Iris pigment epithelial cell (primary cell): ENCODE data around the gene LINC01488.

Source experiments
- DNase-seq: peaks from one replicate; pipeline ENCODE4 v3.0.0-alpha.2; 2011; ENCODE audit warnings: low read depth

Gene LINC01488

DNA sequence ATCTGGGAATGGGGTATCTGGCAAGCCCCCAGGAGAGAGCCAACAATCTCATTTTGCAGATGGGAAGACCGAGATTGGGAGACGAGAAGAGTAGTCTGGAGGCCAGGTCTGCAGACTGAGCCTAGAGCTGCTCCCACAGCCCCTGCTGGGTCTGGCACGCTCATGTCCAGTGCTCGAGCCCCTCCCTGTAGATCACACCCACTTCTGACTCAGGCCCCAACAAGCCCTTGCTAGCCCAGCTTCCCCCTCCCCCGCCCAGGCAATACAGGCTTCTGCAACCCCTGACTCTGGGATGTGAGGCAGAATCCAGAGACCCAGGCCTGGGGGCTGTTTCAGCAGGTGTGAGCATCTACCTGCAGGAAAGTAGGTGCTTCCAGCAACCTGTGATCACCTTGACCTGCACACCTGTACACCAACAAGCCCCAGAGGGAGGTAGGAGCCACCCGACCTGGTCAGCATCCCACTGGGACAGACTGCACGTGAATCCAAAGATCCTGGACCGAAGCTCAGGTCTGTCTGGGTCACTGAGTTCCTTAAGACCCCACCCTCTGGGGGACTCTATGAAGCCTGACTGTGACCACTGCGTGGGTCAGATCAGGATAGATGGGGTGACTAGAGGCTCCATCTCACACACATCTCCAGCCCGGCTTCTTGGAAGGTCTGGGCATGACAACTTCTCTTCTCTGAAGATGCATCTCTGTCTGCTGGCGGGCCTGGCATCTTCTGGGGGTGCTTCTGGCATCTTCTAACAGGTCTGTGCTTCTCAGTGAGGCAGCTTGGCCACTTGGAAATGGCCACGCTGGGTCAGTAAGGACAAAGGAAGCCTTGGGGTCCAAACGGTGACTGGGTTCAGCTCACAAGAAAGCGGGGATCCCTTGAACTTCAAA is 29.3 kb downstream of the LINC01488 start:
- peak; percentile 61 for DNase-seq

DNA sequence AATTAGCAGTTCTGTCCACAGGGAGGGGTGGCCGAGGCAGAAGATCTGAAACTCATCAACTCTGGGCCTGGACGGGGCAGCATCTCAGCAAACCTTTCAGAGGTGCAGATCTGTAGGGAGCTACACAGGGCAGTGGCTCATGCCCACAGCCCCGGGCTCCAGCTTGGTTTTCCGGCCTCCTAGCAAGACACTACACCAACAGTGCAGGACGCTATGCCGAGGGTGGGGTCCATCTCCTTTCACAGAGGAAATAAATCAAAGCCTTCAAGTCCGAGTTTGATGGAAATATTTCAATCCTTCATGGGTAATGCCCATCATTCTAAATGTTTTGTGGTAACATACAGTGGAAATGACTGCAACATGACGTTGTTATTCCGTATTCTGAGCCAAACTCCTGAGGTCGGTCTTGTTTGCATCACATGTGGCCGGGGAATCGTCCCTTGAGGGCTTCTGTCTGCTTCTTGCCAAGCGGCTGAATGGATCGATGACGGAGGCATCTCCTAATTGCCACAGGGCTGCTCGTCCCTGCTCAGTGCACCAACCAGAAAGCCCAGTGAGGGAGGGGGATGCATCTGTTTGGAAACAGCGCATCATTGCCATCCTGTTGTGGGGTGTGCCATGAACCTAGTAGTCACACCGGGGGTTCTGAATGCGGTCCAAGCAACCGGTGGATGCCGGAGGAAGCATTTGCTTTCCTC is 30.0 kb downstream of the LINC01488 start:
- DNase-seq: peak; percentile 12

DNA sequence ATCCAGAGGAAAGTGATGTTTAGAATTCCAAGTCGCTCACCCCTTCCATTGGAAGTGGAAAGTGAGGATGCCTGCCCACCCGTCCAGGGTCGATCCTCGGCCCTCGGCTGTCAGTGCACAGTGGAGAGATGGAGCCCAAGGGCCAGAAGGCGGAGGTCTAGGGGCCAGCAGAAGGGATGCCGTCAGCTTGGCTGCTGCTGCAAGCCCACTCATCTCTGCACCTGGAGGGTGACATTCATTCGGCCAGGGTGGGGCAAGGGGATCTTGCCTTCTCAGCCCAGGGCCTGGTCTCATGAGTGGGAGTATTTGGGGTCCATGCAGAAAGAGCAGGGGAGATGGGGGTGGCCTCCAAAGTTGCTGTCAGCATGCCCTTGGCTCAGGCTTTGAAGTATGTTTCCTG is 30.7 kb downstream of the LINC01488 start:
- no peak for DNase-seq

DNA sequence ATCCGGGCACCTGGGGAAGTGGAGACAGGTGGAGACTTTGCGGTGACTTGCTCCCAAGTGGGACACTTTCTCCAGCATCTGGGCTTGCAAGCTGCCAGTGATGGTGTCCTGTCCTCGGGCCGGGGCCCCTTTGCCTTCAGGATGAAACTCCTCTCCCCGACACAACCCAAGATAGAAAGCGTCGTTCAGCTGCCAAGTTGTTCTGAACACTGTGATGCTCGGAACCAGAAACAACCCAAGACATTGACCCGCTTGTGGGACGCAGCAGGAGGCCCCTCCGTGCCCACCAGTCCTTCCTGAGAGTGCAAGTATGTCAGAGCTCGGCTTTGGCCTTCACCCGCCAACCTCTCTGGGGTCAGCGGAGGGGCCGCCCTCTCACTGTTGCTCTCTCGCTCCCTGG is 31.3 kb downstream of the LINC01488 start:
- DNase-seq: no peak

DNA sequence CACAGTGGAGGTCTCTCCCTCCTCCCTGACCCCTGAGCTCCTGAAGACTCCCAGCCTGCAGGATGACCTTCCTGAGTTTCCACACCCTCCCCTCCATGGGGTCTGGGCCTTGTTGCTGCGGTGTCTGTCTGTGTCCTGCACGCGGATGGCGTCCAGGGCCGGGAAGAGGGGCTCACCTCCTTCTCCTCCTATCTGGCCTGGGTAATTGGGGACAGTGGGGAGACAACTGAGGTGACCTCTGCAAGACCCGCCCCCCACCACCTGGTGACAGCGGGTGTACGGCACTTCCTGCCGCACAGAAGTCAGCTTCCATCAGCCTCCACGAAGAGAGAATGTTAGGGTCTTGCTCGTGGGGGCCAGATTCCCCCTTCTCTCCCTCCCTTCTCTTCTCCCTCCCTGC is 31.7 kb downstream of the LINC01488 start:
- no peak for DNase-seq

DNA sequence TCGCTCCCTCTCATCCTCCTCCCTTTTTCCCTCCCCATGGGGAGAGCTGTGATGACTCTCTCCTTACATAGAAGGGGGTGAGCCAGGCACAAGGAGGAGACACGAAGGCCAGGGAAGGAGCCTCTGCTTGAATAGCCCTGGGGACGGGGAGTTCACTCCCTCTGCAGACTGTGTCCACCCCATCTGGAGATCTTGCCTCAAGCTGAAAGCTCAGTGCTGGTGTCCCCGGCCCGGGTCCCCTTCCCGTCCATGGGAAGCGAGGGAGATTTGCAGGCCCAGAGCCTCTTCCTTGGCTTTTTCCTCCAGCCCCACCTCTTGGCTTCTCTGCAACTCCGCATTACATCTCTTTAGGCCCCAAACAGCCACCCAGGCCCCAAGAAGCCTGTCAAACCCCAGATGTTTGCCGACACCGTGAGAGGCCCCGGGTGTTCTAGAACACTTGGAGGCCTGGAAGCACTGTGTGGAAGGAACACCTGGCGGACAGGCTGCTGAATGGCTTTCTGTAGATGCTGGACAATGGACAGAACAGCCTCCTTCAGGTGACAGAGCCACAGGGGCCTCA is 32.3 kb downstream of the LINC01488 start:
- DNase-seq: no peak

DNA sequence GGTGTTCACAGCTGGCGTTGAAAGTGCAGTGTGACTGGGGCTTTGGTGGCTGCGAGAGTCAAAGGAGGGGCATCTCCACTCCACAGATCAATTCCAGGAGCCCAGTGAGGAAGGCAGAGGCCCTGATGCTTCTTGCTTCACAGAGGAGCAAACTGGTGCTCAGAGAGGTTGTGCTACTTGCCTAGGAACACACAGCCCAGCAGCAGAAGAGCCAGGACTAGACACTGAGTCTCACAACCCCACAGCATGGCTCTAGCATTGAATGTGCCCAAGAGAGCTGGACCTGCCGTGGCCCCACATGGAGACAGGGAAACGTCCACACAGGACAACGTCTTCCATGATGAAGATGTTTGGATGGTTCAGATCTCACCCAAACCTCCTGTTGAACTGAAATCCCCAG is 33.3 kb downstream of the LINC01488 start:
- no peak for DNase-seq

DNA sequence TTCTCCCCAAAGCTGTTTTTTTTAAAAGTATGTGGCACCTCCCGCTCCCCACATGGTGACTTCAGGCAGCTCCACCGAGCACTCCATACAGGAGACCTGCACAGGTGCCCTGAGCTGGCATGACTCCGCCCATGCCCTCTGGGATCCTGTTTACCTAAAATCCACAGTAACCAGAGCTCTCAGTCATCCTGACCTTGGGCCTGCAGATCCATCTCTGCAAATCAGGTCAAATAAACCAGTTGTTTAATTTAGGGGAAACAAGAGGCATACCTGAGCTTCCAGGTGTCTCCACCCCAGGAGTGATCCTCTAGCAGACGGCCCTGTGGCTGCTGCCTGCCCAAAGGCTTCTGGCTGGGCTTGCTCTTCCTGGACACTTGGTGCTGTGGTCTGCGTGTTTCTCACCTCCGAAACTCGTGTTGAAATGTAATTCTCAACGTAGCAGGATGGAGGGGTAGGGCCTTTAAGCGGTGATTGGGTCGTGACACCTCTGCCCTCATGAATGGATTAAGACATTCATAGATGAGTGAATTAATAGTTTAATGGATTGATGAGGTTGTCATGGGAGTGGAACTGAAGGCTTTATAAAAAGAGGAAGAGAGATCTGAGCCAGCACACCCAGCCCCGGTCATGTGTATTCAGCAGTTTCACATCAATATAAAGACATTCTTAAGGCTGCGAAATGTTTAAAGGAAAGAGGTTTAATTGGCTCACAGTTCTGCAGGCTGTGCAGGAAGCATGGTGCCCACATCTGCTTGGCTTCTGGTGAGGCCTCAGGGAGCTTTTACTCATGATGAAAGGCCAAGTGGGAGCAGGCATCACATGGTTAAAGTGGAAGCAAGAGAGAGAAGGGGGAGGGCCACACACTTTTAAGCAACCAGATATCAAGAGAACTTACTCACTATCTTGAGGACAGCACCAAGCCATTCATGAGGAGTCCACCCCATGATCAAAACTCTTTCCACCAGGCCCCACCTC is 34.1 kb downstream of the LINC01488 start:
- no peak for DNase-seq

DNA sequence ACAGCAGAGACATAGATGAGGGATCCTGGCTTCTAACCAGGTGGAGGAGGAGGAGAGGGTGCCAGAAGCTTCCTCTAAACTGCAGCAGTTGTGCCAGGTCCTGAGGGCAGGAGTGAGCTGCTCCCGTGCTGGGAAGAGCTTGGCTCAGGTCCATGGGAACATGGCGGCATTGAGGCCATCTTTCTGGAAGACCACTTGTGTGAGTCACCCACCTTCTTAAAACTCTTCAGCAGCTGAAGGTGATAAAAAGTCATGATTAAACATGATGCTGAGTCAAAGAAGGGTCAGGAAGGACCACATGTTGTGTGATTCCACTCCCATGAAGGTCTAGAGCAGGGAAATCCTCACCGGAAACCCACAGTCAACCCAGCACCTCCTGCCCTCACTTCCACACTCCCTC is 35.1 kb downstream of the LINC01488 start:
- DNase-seq: no peak

DNA sequence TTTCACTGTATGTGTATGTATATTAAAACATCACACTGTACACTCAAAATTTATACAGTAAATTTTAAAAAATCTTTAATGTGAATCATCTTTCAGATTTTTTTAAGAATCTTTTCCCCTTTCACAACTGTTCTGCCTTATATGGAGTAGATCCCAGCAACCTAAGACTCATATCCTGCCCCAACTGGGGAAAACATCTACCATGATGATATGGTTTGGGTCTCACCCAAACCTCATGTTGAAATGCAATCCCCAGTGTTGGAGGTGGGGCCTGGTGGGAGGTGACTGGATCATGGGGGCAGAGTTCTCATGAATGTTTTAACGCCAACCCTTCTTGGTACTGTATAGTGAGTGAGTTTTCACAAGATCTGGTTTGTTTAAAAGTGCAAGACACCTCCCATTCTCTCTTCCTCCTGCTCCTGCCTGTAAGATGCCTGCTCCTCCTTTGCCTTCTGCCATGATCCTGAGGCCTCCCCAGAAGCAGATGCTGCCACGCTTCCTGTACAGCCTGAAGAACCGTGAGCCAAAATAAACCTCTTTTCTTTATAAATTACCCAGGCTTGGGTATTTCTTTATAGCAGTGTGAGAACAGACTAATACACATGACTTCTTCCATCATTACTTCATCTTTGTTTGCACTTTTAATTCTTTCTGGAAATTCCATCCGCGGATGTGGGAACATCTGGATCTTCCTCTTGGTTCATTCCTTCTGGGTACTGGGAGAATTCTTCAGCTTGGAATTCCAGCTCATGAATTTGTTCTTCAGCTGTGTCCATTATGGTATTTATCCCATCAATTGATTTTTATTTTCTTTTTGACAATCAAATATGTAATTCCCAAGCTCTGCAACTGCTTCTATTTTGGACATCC is 36.9 kb downstream of the LINC01488 start:
- DNase-seq: peak; percentile 94

DNA sequence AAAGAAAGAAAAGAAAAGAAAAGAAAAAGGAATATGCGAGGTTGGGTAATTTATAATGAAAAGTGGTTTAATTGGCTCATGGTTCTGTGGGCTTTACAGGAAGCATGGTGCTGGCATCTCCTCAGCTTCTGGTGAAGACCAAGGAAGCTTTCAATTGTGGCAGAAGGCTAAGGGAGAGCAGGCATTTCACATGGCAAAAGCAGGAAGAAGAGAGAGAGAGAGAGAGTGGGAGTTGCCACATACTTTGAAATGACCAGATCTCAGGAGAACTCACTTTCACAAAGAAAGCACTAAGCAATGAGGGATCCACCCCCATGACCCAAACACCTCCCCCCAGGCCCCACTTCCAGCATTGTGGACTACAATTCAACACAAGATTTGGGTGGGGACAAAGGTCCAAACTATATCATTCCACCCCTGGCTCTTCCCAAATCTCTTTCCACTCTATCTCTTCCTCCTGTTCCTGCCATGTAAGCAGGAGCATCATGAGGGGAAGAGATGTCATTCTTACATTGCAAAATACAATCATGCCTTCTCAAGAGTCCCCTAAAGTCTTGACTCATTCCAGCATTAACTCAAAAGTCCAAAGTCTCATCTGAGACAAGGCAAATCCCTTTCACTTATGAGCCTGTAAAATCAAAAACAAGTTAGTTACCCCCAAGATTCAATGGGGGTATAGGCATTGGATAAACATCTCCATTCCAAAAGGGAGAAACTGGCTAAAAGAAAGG is 38.9 kb downstream of the LINC01488 start:
- peak; percentile 23 for DNase-seq

DNA sequence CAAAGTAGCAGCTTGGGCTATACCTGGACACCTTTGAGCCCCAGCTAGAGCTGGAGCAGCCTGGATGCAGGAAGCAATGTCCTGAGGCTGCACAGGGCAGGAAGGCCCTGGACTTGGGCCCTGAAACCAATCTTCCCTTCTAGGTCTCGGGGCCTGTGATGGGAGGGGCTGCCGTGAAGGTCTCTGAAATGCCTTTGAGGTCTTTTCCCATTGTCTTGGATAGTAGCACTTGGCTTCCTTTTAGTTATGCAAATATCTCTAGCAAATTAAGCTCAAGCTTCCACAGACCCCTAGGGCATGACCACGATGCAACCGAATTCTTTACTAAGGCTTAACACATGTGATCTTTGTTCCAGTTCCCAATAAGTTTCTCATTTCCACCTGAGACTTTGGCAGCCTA is 40.0 kb downstream of the LINC01488 start:
- DNase-seq: no peak

DNA sequence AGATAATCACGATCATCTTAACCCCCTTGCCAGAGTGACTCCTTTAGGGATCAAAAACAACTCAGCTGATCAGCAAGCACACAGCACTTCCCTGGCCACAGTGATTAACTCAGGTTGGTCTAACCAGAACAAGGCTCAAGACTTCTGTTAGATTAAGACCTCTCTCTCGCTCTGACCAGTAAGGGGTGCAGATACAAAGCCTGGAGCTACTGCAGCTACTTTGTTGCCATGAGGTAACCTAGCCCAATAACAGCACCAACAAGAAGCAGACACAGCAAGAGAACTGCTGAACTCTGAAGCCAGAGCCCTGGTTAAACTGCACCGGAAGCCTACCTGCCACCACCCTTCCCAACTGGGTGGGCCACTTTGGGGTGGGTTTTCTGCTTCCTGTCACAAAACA is 42.0 kb downstream of the LINC01488 start:
- no peak for DNase-seq

DNA sequence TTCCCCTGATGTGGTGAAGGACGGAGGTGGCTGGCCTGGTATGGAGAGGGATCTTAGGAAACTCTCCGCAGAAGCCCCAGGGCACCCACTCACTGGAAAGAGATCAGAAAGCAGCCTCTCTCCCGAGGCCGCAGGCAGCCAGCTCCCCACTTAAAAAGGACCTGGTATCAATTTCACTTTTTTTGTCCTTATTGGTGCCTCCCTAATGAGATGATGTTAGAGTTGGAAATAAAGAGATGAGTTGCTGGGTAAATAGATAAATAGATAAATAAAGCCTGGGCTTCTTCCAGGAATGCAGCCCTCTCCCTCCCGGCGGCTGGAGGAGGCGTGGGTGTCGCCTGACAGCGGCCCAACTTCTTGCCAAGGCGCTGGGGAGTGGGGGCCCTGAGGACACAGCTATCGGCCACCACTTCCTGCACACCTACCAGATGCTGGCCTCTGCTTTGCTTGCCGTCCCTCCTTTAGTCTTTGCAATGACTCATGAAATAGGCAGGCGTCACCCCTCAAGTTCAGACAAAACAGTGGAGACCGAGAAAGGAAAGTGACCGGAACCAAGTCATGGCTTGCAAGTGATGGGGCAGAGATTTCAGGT is 42.9 kb downstream of the LINC01488 start:
- DNase-seq: peak; percentile 34

DNA sequence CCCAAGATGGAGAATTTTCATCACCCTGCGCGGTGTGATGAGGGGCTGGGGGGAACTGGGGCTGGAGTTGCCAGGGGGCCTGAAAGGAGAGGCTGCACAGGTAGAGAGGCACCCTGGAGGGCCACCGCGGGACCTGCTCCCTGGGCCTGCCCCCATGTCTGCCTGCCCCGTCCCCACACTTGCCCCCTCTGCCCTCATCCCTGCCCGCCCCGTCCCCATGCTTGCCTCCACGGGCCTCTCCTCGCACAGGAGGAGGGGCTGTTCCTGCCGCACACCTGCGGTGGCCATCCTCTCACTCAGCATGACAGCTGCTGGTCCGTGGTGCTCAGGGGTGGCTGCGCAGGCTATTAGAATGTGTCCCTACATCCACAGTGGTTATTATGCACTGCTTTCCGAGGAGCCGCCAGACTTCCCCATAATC is 43.5 kb downstream of the LINC01488 start:
- DNase-seq: no peak

DNA sequence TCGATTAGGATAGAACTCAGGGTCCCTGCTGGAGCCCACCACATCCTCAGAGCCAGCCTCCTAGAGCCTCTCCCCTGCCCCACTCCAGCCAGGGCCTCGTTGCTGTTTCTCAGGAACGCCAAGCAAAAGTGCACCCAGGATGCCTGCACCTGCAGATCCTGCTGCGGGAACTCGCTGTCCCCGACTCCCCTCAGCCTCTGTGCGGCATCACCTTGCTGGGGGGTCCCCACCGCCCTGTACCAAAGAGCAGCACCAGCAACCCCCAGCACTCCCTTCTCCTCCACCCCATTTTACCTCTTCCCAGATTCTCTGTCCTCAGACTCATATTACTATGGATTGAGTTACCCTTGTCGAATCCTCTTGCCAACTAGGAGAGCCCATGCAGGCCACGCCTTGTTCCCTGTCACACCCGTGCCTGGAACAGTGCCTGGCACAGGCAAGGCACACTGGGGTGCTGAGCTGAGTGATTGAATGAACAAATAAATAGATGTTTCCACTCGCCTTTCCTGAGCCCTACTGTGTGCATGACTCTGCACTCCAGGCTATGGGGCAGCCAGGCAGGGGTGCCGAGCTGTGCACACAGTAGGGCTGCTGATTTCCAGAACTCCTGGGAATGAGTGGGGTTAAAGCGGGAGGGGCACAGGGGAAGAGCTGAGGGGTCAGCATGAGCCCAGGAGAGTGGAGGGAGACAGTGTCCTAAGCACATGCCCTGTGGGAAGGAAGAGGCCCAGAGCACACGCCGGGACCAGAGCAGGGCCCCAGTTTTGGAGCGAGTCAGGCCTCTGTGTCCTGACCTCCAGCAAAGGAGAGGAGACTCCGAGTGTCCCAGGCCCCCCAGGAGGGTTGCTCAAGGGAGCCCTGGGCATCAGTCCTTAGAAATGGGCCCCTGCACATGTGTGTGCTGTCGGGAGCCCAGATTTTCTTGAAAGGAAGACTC is 44.3 kb downstream of the LINC01488 start:
- no peak for DNase-seq

DNA sequence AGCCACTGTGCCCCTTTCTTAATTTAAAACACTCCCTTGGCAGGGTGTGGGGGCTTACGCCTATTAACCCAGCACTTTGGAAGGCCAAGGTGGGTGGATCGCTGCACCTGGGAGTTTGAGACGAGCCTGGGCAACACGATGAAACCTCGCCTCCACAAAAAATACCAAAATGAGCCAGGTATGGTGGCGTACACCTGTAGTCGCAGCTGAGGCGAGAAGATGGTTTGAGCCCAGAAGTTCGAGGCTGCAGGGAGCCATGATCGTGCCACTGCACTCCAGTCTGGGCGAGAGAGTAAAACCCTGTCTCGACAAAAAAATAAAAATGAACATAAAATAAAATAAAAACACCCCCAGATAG is 45.0 kb downstream of the LINC01488 start:
- no peak for DNase-seq

DNA sequence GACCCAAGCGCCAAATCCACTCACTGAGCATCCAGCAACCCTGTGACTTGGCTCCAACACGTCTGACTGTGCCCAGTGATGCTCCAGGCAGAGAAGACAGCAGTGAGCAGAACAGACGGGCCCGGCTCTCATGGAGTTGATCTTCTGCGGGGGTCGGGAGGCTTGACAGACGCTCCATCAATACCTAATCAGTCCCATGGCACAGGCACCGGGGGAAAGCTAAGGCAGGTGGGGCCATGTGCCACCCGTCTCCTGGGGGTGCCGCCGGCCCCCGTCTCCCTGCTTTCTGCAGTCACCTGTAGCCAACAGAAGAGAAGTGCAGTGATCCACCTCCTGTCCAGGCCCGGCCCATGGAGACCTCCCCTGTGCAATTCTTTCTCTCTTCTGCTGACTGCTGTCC is 47.5 kb downstream of the LINC01488 start:
- no peak for DNase-seq
